SU-DHL-6 (cell line): Measurements from ENCODE around the gene B2M.

Experiments
- EZH2phosphoT487 ChIP-seq: fragments of 200-600 bp; sonication (generic), shearing (Covaris generic); conservative IDR thresholded peaks from 2 replicates; pipeline ENCODE4 v1.6.1; 2018; ENCODE audit warnings: mild to moderate bottlenecking, antibody characterized with exemption, low read length, moderate library complexity, mixed read lengths
- TF ChIP-seq, protein P1 (sequence below): fragments of 200-600 bp; sonication (generic); IDR thresholded peaks from one replicate; pipeline ENCODE4 v1.5.1; 2017; ENCODE audit warnings: antibody characterized with exemption, mild to moderate bottlenecking, low read length, moderate library complexity; ENCODE audit not compliant: insufficient read depth, poor library complexity, severe bottlenecking

GRCh38 chr15:44695294-44695693, 16.0 kb upstream of the B2M start:
- TF ChIP-seq, protein P1, sequence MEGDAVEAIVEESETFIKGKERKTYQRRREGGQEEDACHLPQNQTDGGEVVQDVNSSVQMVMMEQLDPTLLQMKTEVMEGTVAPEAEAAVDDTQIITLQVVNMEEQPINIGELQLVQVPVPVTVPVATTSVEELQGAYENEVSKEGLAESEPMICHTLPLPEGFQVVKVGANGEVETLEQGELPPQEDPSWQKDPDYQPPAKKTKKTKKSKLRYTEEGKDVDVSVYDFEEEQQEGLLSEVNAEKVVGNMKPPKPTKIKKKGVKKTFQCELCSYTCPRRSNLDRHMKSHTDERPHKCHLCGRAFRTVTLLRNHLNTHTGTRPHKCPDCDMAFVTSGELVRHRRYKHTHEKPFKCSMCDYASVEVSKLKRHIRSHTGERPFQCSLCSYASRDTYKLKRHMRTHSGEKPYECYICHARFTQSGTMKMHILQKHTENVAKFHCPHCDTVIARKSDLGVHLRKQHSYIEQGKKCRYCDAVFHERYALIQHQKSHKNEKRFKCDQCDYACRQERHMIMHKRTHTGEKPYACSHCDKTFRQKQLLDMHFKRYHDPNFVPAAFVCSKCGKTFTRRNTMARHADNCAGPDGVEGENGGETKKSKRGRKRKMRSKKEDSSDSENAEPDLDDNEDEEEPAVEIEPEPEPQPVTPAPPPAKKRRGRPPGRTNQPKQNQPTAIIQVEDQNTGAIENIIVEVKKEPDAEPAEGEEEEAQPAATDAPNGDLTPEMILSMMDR: no peak
- no peak for TF ChIP-seq EZH2phosphoT487
